SK-N-SH treated with all-trans-retinoic acid at 6 μM for 48 hours (cell line): Measurements from ENCODE around the gene HLA-DRB5.
"Not testable (repeated sequence)": the region's sequence is repeated elsewhere in the genome, so short reads cannot be mapped to it uniquely, and the experiment has no call there.

ENCODE experiments used
- ATAC-seq: fragments of 200-7000 bp; cut with Tn5 transposase; 3 replicates; pipeline ENCODE4 v1.9.1; 2020; ENCODE audit warnings: mild to moderate bottlenecking, moderate library complexity
- BACH2 ChIP-seq: fragments of 250-450 bp; sonication (Bioruptor Pico); IDR thresholded peaks from 2 replicates; pipeline ENCODE4 v1.9.0; 2021; ENCODE audit warnings: mild to moderate bottlenecking, borderline replicate concordance
- CSDC2 ChIP-seq: fragments of 250-450 bp; sonication (Bioruptor Pico); IDR thresholded peaks from 2 replicates; pipeline ENCODE4 v1.5.0; 2020; ENCODE audit warnings: mild to moderate bottlenecking, moderate library complexity
- ESRRG ChIP-seq: fragments of 250-450 bp; sonication (Bioruptor Pico); IDR thresholded peaks from 2 replicates; pipeline ENCODE4 v1.6.1; 2021; ENCODE audit warnings: mild to moderate bottlenecking
- OSR1 ChIP-seq: fragments of 250-450 bp; sonication (Bioruptor Pico); IDR thresholded peaks from 2 replicates; pipeline ENCODE4 v1.8.0; 2022; ENCODE audit warnings: moderate library complexity, mild to moderate bottlenecking, inconsistent platforms
- PPARA ChIP-seq: fragments of 250-450 bp; sonication (Bioruptor Pico); IDR thresholded peaks from 2 replicates; pipeline ENCODE4 v1.5.0; 2020; ENCODE audit warnings: mild to moderate bottlenecking, borderline replicate concordance
- RARB ChIP-seq: fragments of 250-450 bp; sonication (Bioruptor Pico); IDR thresholded peaks from 2 replicates; pipeline ENCODE4 v1.8.0; 2021; ENCODE audit warnings: mild to moderate bottlenecking, moderate library complexity
- TCF4 ChIP-seq: fragments of 250-450 bp; sonication (Bioruptor Pico); IDR thresholded peaks from 2 replicates; pipeline ENCODE4 v1.8.0; 2021; ENCODE audit warnings: mild to moderate bottlenecking, moderate library complexity, borderline replicate concordance
- TOX ChIP-seq: fragments of 250-450 bp; sonication (Bioruptor Pico); IDR thresholded peaks from 2 replicates; pipeline ENCODE4 v1.8.0; 2021; ENCODE audit warnings: mild to moderate bottlenecking, moderate library complexity, borderline replicate concordance
- ZNF565 ChIP-seq: fragments of 450-650 bp; formaldehyde crosslinking; conservative IDR thresholded peaks from 2 replicates; pipeline ENCODE4 v1.5.0; 2020; ENCODE audit warnings: low read depth, mild to moderate bottlenecking, moderate library complexity
- TF ChIP-seq, protein P1 (sequence below): fragments of 250-450 bp; sonication (Bioruptor Pico); IDR thresholded peaks from 2 replicates; pipeline ENCODE4 v1.5.1; 2020; ENCODE audit warnings: low read depth, mild to moderate bottlenecking, moderate library complexity
- TF ChIP-seq, protein P2 (sequence below): fragments of 250-450 bp; sonication (Bioruptor Pico); IDR thresholded peaks from 2 replicates; pipeline ENCODE4 v1.5.0; 2020; ENCODE audit warnings: mild to moderate bottlenecking, moderate library complexity

HLA-DRB5 gene

DNA sequence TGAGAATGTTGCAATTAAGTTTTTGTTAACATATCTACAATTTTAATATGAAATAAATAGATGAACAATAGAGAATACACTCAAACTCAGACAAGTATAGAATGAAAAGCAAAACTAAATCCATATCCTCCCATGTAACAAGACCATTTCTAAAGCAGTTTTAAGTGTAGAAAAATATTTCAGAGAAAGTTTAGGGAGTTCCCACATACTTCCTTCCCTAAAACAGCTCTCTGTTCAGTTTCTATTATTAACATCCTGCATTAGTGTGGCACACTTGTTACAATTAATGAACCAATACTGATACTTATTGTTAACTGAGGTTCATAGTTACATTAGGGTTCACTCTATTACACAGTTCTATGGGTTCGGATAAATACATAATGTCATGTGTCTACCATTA is 38.4 kb downstream of the HLA-DRB5 start:
- no peak for TF ChIP-seq ZNF565 (CRISPR knock-in tag)
- no peak for ATAC-seq

DNA sequence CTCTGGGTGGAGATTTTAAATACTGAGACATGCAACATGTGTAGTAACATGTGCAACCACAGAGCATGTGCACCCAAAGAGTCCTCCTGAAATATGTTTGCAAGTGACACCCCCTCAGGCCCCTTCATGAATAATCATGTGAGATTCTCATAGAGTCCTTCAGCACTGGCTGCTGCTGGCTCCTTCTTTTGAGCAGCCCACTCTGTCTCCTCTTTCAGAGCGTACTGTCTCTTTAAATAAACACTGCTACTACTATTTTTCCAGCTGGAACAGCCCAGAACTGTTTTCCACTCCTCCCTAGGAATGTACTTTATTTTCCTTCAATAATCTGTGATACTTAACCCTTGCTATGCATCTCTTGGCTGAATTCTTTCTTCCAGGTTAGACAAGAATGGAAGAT is 42.0 kb downstream of the HLA-DRB5 start:
- TF ChIP-seq, protein P1, sequence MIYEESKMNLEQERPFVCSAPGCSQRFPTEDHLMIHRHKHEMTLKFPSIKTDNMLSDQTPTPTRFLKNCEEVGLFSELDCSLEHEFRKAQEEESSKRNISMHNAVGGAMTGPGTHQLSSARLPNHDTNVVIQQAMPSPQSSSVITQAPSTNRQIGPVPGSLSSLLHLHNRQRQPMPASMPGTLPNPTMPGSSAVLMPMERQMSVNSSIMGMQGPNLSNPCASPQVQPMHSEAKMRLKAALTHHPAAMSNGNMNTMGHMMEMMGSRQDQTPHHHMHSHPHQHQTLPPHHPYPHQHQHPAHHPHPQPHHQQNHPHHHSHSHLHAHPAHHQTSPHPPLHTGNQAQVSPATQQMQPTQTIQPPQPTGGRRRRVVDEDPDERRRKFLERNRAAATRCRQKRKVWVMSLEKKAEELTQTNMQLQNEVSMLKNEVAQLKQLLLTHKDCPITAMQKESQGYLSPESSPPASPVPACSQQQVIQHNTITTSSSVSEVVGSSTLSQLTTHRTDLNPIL (CRISPR knock-in tag): no peak
- no peak for TF ChIP-seq ESRRG (CRISPR knock-in tag)
- no peak for TF ChIP-seq OSR1 (CRISPR knock-in tag)
- TF ChIP-seq, protein P2, sequence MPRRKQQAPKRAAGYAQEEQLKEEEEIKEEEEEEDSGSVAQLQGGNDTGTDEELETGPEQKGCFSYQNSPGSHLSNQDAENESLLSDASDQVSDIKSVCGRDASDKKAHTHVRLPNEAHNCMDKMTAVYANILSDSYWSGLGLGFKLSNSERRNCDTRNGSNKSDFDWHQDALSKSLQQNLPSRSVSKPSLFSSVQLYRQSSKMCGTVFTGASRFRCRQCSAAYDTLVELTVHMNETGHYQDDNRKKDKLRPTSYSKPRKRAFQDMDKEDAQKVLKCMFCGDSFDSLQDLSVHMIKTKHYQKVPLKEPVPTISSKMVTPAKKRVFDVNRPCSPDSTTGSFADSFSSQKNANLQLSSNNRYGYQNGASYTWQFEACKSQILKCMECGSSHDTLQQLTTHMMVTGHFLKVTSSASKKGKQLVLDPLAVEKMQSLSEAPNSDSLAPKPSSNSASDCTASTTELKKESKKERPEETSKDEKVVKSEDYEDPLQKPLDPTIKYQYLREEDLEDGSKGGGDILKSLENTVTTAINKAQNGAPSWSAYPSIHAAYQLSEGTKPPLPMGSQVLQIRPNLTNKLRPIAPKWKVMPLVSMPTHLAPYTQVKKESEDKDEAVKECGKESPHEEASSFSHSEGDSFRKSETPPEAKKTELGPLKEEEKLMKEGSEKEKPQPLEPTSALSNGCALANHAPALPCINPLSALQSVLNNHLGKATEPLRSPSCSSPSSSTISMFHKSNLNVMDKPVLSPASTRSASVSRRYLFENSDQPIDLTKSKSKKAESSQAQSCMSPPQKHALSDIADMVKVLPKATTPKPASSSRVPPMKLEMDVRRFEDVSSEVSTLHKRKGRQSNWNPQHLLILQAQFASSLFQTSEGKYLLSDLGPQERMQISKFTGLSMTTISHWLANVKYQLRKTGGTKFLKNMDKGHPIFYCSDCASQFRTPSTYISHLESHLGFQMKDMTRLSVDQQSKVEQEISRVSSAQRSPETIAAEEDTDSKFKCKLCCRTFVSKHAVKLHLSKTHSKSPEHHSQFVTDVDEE (CRISPR knock-in tag): no peak
- TF ChIP-seq CSDC2: no peak
- no peak for TF ChIP-seq PPARA (CRISPR knock-in tag)
- no peak for TF ChIP-seq RARB (CRISPR knock-in tag)
- no peak for TF ChIP-seq TCF4 (CRISPR knock-in tag)
- no peak for TF ChIP-seq TOX (CRISPR knock-in tag)
- ATAC-seq: no peak

DNA sequence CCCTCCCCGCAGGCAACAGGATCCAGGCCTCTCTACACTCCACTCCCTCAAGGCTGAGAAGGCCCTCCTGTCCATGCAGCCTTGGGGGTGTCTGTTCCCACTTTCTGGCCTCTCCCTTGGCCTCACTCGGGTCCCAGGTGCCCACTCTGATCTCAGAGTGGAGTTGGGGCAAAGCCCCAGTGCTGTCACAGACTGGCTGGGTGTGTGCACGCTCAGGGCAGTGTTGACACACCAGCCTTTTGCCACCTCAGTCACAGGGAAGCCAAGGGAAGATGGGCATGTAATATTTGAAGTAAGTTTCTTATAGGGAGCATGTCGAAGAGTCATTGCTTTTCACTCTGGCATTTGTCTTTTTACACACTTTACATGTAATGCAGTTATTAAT is 45.5 kb downstream of the HLA-DRB5 start:
- no peak for TF ChIP-seq ZNF565 (CRISPR knock-in tag)
- no peak for ATAC-seq

DNA sequence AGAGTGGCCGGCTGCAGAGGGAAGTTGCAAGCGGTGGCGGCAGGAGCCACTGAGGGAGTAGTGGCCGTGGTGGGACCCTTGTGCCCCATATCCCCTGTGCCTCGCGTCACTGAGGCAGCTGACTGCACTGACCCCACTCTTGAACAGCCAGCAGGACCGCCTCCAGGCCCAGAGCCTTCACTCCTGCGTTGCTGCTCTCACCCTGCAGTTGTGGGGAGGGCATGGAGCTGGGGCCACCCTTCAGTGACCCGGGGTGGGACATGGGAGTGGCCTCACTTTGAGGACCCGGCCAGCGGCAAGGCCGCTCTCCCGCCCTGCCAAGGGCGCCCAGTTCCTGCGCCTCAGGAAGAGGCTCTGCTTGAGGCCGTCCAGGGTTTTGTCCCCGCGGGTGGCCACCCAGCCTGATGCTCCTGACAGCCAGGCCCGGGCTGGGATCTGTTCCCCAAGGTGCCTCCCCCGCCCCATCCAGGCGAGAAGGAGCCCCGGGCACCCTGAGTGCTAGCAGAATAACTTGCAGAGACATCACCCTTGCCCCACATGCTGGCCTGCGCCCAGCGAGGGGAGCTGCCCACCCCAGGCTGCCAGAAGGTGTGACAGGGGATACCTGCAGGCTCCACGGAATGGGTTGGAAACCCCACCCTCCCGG is 46.0 kb downstream of the HLA-DRB5 start:
- TF ChIP-seq TOX (CRISPR knock-in tag) (no peak), ZNF565 (CRISPR knock-in tag) (no peak)
- ATAC-seq: no peak

DNA sequence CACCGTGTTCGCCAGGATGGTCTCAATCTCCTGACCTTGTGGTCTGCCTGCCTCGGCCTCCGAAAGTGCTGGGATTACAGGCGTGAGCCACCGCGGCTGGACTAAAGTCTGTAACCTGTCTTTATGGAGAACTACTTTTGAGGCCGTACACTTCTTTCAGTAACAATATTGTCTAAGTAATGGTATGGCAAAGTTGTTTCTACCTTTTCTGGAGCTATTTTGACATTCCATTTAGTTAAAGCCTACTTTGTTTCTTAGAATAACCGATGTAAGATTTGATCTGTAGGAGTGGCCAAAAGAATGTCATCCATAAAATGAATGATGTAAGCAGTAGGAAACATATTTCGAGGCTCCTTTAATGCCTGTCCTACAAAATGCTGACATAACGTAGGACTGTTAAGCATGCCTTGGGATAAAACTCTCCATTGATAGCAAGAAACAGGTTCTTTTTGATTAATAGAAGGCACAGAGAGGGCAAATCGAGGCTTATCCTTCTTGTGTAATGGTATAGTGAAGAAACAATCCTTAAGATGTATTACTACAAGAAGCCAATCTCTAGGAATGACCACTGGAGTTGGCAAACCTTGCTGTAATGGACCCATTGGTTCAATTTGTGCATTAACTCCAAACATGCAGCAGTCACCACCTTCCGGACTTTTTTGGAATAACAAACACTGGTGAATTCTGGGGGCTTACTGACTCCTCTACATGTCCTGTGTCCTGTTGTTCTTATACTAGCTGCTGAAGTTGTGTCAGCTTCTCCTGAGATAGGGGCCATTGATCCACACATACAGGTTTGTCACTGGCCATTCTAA is 54.5 kb downstream of the HLA-DRB5 start:
- ATAC-seq: no peak
- TF ChIP-seq PPARA (CRISPR knock-in tag): no peak
- TF ChIP-seq TCF4 (CRISPR knock-in tag): no peak
- TF ChIP-seq, all 23 proteins: peak for 0

DNA sequence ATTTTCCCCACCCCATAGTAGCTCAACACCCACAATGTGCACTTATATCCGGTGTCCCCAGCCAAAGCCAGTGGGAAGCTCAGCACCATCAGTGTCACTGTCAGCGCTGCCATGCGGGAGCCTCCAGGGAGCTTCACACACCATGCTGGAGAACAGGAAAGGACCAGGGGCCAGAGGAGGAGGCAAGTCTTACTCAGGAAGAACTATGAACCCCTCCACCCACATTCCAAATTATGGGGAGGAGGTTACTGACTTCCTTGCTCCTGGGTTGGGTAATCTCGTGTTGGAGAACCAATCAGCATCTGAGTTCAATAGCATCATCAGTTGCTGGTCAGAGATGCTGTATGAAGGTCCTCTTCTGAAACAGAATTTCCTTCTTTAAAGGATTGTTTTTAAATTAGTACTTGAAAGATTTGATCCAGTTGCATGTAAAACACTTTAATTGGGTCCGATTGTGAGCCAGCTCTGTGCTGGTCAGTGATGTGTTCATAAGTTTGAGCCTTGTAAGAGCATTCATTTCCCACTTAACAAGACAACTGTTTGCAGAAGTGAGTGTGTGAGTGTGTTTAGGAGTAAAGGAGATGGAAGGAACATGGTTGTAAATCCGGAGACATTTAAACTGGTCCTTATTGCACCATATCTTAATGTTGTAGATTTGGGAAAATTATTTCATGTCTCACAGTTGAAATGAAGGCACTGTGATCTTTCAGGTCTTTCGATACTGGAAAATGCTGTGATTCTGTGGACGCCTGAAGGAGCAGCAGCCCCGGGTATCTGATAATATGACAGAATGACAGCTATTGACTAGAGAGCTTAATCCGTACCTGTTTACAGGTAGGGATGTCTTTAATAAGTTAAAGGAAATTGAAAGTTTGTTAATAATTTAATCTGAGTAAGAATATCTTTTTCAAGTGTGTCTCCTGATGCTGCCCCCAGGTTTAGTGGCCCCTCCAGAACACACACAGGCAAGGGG is 56.4 kb downstream of the HLA-DRB5 start:
- peak; percentile 97 for ATAC-seq

DNA sequence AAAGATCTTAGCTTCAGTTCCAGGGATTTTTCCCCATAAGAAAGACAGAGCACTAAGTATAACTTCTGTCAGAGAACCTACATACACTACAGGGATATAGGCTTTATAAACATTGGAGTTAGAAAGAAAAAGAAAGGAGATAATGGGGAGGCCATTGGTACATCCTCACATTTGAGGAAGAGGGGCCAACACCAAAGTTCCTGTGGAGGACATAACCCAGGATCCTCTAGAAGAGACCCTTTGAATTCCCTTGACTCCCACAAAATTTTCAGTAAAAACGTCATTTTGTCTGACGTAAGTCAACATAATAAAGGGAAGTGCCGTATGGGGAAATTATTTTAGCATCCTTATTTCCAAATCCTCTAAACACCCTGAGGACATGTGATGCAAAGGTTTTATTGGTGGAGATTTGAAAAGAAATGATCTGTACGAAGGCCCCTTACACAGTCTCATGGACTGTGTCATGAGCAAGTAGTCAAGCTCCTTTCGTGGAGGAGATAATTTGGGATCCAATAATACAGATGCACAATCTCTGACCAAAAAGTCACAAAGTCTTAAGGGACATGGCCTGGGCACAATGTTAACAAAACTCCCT is 57.2 kb downstream of the HLA-DRB5 start:
- ATAC-seq: no peak
- TF ChIP-seq OSR1 (CRISPR knock-in tag) (no peak), BACH2 (CRISPR knock-in tag) (no peak)

DNA sequence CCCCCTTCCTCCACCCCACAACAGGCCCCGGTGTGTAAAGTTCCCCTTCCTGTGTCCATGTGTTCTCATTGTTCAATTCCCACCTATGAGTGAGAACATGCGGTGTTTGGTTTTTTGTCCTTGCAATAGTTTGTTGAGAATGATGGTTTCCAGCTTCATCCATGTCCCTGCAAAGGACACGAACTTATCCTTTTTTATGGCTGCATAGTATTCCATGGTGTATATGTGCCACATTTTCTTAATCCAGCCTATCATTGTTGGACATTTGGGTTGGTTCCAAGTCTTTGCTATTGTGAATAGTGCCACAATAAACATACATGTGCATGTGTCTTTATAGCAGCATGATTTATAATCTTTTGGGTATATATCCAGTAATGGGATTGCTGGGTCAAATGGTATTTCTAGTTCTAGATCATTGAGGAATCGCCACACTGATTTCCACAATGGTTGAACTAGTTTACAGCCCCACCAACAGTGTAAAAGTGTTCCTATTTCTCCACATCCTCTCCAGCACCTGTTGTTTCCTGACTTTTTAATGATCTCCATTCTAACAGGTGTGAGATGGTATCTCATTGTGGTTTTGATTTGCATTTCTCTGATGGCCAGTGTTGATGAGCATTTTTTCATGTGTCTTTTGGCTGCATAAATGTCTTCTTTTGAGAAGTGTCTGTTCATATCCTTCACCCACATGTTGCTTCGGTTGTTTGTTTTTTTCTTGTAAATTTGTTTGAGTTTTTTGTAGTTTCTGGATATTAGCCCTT is 62.2 kb downstream of the HLA-DRB5 start:
- not testable (repeated sequence) for ATAC-seq
